GM12873 (cell line): Measurements from ENCODE around the gene ESX1.

Experiments
- CTCF ChIP-seq: IDR thresholded peaks from 2 replicates; pipeline ENCODE4 v1.5.1; 2012; ENCODE audit warnings: low read depth, mild to moderate bottlenecking, moderate library complexity, low read length, control low read depth; ENCODE audit not compliant: insufficient read depth; ENCODE audit errors: missing control alignments

The ESX1 gene

GRCh38 chrX:104254442-104255115 is at the start of gene ESX1:
Gene ESX1 (minus strand): TSS chrX:104254933. CDS start chrX:104254849, 84 bp downstream.
- TF ChIP-seq CTCF = no peak

- TF ChIP-seq CTCF = no peak
These were observed 40.9 kb upstream of the ESX1 start for GRCh38 chrX:104295636-104296035.

DNA sequence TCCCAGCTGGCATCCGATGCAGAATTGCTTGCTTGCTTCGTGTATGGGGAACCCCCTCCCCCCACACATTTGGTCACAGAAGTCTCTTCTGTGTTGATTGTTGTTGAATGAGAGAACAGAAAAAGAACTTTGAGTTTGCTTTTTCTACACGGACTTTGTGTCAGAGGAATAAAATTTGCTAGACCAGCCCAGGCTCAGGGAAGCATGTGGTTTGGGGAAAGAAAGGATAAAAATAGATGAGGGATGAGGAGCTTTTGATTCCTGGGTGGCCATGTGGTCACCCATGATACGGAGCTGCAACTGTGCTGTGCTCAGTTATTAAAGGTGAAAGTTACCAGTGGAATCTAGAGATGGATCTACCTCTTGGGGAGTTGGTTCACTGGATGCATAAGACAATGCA is 34.2 kb upstream of the ESX1 start:
- TF ChIP-seq CTCF = no peak

GRCh38 chrX:104288269-104288668 is 33.5 kb upstream of the ESX1 start:
- TF ChIP-seq CTCF = no peak

DNA sequence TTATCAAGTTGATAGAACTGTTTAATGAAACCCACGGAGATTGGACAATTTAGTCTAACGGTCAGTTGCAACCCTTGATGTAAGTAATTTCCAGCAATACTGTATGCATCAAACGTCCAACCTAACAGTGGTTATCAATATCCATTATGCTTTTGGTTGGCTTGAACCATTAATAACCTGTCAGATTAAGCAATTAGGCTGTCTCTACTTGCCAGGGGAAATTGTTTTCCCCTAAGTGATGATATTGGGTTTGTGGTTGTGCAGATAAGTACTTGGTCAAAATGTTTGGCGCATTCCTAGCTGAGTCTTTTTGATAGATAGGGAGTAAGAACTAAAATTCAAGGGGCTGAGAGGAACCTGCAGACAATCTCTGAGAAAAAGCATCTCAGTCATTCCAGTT is 30.5 kb upstream of the ESX1 start:
- no peak for TF ChIP-seq CTCF

GRCh38 chrX:104284507-104284906 is 29.8 kb upstream of the ESX1 start:
- no peak for TF ChIP-seq CTCF

DNA sequence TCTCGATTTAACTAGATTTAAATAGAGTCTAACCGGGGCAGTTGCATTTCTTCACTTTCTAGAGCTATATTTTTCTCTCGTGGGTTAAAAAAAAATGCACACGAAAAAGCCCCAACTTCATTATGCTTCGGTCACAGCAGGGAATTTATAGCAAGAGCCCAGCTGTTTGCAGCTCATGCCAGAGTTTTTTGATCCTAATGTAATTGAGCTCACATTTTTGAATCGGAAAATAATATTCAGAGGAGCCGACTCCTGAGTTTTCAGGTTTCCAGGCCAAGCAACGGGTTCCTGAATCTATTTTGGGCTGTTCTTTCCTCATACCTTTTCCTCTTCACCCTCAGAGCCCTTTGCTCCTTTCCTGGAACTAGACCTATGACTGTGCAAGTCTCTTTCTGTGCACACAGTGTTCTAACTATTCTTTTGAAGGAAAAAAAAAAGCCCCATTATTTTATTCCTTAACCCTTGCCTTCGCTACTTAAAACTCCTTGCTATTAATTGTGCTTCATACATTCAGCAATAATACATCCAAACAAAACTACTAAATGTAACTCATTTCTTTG is 27.5 kb upstream of the ESX1 start:
- TF ChIP-seq CTCF = no peak
